Dedifferentiated amniotic fluid mesenchymal stem cell (primary cell): ENCODE data around the gene DSPP.

Experiments used
- DNase-seq: peaks from one replicate; pipeline ENCODE4 v3.0.0-alpha.2; 2016; ENCODE audit errors: extremely low spot score

DSPP gene

GRCh38 chr4:87631668-87632067 is 23.3 kb downstream of the DSPP start:
- no peak for DNase-seq

GRCh38 chr4:87632469-87632868 is 24.1 kb downstream of the DSPP start:
- DNase-seq = no peak

- DNase-seq = peak; percentile 15
Measured at GRCh38 chr4:87633243-87633642, 24.9 kb downstream of the DSPP start.

- no peak for DNase-seq
Measured at GRCh38 chr4:87644286-87644685, 36.0 kb downstream of the DSPP start.

GRCh38 chr4:87649980-87650379 is 41.7 kb downstream of the DSPP start, which contains the start of gene DMP1:
DMP1 (plus strand) TSS chr4:87650280; CDS start chr4:87656493, 6,213 bp downstream.
- no peak for DNase-seq

- no peak for DNase-seq
Measured at GRCh38 chr4:87650938-87651337, 42.6 kb downstream of the DSPP start.

GRCh38 chr4:87651941-87652340 is 43.6 kb downstream of the DSPP start:
- DNase-seq = no peak

GRCh38 chr4:87654487-87655044 is 46.2 kb downstream of the DSPP start:
- no peak for DNase-seq

GRCh38 chr4:87657525-87657924 is 49.2 kb downstream of the DSPP start:
- no peak for DNase-seq

GRCh38 chr4:87659247-87659931 is 51.1 kb downstream of the DSPP start:
- no peak for DNase-seq

- no peak for DNase-seq
Measured at GRCh38 chr4:87662871-87663270, 54.5 kb downstream of the DSPP start.
